HG03103 (cell line): ENCODE results near the gene LDHD.

Experiments used
- ATAC-seq: cut with Tn5 transposase; IDR thresholded peaks from one replicate; pipeline ENCODE4 v1.9.1; 2021; ENCODE audit warnings: low read depth; ENCODE audit not compliant: unreplicated experiment

The LDHD gene

GRCh38 chr16:75064403-75065148, 52.0 kb downstream of the LDHD start:
- ATAC-seq = no peak

GRCh38 chr16:75063549-75064088, 53.0 kb downstream of the LDHD start:
- ATAC-seq = no peak

- no peak for ATAC-seq
Measured at GRCh38 chr16:75062976-75063346, 53.6 kb downstream of the LDHD start.

- ATAC-seq = no peak
Measured at GRCh38 chr16:75062135-75062975, 54.2 kb downstream of the LDHD start.
